ENCODE measurements around the gene TRAF2. TPM values are rescaled to one million over a fixed set of nuclear protein-coding genes. Genes with fewer than 3 reads are reported as not detected.
A peak's percentile ranks its signal among the peaks of the same experiment; 100 is the strongest.

Gene TRAF2
- total and polyA plus RNA-seq, 12 donors = 5.4 to 17.0 (median 10.1) TPM

DNA sequence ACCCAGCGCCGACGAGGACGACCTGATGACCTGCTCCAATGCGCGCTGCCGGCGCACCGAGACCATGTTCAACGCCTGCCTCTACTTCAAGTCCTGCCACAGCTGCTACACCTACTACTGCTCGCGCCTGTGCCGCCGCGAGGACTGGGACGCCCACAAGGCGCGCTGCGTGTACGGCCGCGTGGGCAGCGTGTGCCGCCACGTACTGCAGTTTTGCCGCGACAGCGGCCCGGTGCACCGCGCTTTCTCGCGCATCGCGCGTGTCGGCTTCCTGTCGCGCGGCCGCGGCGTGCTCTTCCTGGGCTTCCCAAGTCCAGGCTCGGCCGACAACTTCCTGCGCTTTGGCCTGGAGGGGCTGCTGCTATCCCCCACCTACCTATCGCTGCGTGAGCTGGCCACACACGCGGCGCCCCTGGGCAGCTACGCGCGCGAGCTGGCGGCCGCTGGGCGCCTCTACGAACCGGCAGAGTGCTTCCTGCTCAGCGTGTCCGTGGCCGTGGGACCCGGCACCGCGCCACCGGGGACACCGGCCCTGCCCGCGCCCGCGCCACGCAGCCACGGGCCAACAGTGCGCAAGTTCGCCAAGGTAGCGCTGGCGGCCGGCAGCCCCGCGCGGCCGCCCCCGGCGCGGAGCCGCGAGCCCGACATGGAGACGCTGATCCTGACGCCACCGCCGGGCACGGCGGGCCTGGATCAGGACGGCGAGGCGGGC is 39.8 kb upstream of the TRAF2 start:
- Histone ChIP-seq H3K27me3 (peaks cover 0 to 55% (median 29%) of the 10 kb centered on the region in 7 donors), H3K36me3 (peaks cover 0 to 29% (median 10%) of the 10 kb centered on the region in 9 donors), H3K9me3 (no peaks in the 10 kb centered on the region), H3K4me1 (peaks cover 35 to 79% (median 63%) of the 10 kb centered on the region in 9 donors), H3K4me3 (peak overlapping the region; percentile 10 to 99 (median 80)), H3K27ac (peak overlapping the region in 2 of 10 donors; percentile 93 to 95)
- intact Hi-C loops (cut with DNase I) = loop anchor here in 6 of 10 donors (5.0 to 10.0 kb wide), 5 partner anchors 52 to 178 kb away; partner anchors contain the start of genes FBXW5 (in 3 of the 6), TMEM141 (in 2 of the 6), ABCA2 (in 1 of the 6) and CCDC183 (in 1 of the 6)
- 4 to 12% methylated on average over 98 of the region's 98 CpGs for WGBS, 2 donors
- ATAC-seq = no peak
- TF ChIP-seq, protein P1, sequence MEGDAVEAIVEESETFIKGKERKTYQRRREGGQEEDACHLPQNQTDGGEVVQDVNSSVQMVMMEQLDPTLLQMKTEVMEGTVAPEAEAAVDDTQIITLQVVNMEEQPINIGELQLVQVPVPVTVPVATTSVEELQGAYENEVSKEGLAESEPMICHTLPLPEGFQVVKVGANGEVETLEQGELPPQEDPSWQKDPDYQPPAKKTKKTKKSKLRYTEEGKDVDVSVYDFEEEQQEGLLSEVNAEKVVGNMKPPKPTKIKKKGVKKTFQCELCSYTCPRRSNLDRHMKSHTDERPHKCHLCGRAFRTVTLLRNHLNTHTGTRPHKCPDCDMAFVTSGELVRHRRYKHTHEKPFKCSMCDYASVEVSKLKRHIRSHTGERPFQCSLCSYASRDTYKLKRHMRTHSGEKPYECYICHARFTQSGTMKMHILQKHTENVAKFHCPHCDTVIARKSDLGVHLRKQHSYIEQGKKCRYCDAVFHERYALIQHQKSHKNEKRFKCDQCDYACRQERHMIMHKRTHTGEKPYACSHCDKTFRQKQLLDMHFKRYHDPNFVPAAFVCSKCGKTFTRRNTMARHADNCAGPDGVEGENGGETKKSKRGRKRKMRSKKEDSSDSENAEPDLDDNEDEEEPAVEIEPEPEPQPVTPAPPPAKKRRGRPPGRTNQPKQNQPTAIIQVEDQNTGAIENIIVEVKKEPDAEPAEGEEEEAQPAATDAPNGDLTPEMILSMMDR (IDR thresholded peaks at IDR 0.05) = no peak
- DNase-seq = no peak

DNA sequence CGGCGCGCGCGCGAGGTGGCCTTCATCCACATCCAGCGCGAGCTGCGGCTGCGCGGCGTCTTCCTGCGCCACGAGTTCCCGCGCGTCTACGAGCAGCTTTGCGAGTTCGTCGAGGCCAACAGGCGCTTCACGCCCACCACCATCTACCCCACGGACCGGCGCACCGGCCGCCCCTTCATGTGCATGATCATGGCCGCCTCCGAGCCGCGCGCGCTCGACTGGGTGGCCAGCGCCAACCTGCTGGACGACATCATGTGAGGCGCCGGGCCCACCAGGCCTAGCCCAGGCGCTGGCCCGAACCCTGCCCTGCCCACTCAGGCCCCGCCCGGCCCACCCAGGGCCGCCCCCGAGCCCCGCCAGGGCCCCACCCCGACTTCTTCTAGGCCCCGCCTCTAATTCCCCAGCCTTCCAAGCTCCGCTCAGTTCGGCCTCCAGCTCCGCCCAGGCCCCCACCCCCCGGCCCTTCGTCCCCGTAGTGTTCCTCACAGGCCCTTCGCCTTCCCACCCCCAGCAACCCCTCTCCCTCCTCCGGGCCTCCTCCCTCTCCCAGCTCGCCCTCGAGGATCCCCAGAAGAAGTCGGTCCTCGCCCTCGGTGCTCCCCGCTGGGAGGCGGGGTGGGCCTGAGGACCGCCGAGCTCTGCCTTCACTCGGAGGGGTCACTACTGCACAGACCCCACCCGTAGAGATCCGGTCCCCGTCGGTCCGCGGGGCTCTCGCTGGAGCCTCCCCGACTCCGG is 39.1 kb upstream of the TRAF2 start:
- intact Hi-C loops (cut with DNase I) = loop anchor here in 6 of 10 donors (5.0 to 10.0 kb wide), 5 partner anchors 52 to 178 kb away; partner anchors contain the start of genes FBXW5 (in 3 of the 6), TMEM141 (in 2 of the 6), ABCA2 (in 1 of the 6) and CCDC183 (in 1 of the 6)
- Histone ChIP-seq H3K36me3 (peaks cover 0 to 33% (median 11%) of the 10 kb centered on the region in 9 donors), H3K4me1 (peaks cover 31 to 72% (median 63%) of the 10 kb centered on the region in 9 donors), H3K9me3 (no peaks in the 10 kb centered on the region), H3K27me3 (peaks cover 0 to 55% (median 29%) of the 10 kb centered on the region in 7 donors), H3K27ac (peak overlapping the region; percentile 77 to 96 (median 92)), H3K4me3 (peak overlapping the region; percentile 74 to 99 (median 82))
- TF ChIP-seq, protein P1 (IDR thresholded peaks at IDR 0.05) = no peak
- ATAC-seq (peak in 7 of 8 donors; percentile 6 to 20 (median 14)), DNase-seq (peak; percentile 71 to 81)
- WGBS, 2 donors = 3 to 5% methylated on average over 63 to 75 of the region's 75 CpGs

DNA sequence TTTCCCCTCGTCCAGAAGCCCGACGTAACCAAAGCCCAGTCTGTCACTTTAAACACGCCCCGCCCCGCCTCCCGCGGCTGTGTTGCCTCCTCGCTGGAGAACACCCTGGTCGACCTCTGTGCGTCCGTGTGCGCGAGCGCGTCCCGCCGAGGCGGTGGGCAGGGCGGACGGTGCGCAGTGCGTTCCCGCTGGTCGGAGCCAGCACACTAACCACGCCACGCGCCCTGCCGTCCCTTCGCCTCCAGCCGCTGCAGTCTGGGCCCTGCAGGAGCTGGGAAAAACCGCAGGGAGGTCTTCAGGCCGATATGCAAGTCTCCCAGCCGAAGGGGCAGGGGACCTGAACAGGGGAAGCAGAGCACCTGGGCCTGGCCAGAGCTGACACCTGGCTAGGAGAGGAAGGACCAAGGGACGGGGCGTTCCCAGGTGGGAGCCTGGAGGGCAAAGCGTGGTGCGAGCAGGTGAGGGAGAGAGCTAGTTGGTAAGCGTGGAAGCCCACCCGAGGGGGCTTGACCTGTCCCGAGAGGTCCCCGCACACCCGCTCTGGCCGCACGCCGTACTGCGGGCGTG is 38.4 kb upstream of the TRAF2 start:
- 0 to 1% methylated on average over 48 of the region's 48 CpGs for WGBS, 2 donors
- H3K4me1 ChIP-seq = peaks cover 26 to 67% (median 59%) of the 10 kb centered on the region in 9 donors
- TF ChIP-seq, protein P1 (IDR thresholded peaks at IDR 0.05) = no peak
- H3K27ac ChIP-seq = peak overlapping the region; percentile 77 to 96 (median 92)
- ATAC-seq = peak; percentile 32 to 58 (median 48)
- intact Hi-C loops (cut with DNase I) = loop anchor here in 6 of 10 donors (2.0 to 10.0 kb wide), 7 partner anchors 53 to 177 kb away; partner anchors contain the start of genes FBXW5 (in 4 of the 6), TMEM141 (in 3 of the 6), ABCA2 (in 1 of the 6) and C8G (in 1 of the 6)
- peaks cover 0 to 54% (median 29%) of the 10 kb centered on the region in 7 donors for H3K27me3 ChIP-seq
- H3K4me3 ChIP-seq = peak overlapping the region; percentile 74 to 99 (median 82)
- H3K36me3 ChIP-seq = peaks cover 0 to 33% (median 11%) of the 10 kb centered on the region in 9 donors
- H3K9me3 ChIP-seq = no peaks in the 10 kb centered on the region
- DNase-seq = peak; percentile 89 to 91
